Measurements from ENCODE around the gene MYMX.
A peak's percentile ranks its signal among the peaks of the same experiment; 100 is the strongest.

Gene MYMX

DNA sequence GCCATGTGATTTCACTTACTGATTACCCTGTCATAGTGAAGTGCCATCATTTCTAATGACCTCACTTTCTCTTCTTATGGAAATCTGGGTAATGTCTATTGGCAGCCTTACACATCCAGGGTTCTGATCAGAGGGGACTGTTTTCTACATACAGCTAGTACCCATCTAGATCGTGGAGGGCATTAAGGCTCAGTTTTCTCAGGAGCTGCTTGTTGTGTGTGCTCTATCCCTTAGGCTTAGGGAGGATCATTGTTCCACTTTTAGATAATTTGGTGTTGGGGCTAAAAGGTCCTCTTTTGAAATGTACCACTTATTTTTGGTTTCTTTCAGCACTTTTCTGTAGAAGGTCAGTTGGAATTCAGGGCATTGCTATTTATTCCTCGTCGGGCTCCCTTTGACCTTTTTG is 34.0 kb downstream of the MYMX start:
- DNase-seq (ENCODE audit: low read depth in 2 of 2), result no peak

GRCh38 chr6:44251576-44252524 is 35.1 kb downstream of the MYMX start:
- no peak for DNase-seq (ENCODE audit: low read depth in 2 of 2)

GRCh38 chr6:44253307-44254101 is 36.8 kb downstream of the MYMX start:
- DNase-seq (ENCODE audit: low read depth in 2 of 2), result no peak

DNA sequence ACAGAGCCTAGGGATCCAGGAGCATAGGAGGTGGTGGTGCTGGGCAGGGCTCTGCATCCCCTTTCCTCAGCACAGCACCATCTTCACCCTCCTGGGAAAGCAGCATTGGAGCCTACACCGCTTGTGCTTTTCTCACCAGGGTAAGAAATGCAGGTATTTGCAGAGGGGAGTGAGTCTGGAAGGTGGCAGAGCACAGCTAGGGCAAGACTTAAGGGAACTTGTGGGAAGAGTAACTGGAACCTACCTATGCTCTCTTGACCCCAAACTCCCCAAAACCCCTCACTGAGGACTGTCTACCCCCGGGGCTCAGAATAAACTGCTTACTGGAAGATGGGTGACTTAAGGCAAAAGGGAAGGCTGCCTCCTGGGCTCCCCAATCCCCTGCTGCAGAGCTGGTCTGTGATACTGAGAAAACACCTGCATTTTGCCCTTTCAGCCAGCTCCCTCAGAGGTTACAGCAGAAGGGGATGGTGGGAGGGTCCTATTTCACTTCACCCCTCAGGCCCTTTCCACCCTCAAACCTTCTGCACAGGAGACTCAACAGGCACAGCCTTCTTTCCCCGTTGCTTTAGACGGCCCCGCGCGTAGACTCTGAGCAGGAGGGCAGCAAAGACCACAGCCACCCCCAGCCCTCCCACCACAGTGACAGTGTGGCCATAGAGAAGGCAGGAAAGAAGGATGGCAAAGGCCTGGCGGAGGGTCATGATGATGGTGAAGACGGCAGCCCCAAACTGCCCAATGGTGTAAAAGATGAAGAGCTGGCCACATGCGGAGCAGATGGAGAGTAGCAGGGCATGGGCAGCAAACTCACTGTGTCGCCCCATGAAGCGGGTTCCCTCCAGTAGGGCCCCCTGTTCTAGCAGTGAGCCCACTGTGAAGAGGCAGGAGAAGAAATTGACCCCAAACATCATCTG is 37.7 kb downstream of the MYMX start:
- no peak for DNase-seq (ENCODE audit: low read depth in 2 of 2)

DNA sequence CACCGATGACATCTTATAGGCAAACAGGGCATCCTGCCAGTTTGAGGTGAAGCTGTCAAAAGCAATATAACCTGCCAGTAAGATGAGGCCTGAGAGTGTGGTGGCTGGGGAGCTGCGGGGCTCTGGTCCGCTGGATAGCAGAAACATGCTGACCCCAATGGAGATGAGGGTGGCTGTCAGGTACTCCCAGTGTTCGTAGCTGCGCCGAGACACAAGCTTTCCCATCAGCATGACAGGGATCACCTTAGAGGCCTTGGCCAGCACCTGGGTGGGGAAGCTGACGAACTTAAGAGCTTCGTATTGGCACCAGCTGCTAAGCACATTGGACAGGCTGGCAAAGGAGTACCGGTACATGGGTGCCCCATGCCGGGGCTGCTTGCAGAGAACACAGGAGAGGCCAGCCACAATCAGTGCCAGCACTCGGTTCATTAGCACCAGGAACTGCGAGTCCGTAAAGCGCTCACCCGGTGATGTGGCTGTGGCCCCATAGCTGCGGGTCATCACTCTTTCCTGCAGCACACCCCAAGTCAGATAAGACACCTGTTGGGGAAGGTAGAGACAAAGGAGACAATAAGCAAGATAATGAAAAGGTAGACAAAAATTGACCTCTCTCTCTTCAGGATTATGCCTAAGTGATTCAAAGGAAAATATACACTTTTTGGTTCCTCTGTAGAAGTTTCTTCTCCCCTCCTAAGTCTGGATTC is 38.5 kb downstream of the MYMX start:
- DNase-seq (ENCODE audit: low read depth in 2 of 2), result no peak

- DNase-seq (ENCODE audit: low read depth in 2 of 2), result no peak
Measured at GRCh38 chr6:44255871-44256774, 39.4 kb downstream of the MYMX start.

DNA sequence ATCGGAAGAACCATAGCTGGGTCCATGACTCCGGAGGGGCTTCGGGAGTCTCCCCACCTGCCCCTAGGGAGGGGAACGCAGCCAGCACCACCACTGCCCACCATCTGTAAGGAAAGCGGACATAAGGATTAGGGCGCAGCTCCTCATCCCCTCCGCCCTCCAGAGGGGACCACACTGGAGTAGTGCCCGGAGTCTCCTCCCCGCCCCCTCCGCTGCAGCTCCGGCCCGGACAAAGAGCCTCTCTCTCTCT is 40.0 kb downstream of the MYMX start:
- no peak for DNase-seq (ENCODE audit: low read depth in 2 of 2)

DNA sequence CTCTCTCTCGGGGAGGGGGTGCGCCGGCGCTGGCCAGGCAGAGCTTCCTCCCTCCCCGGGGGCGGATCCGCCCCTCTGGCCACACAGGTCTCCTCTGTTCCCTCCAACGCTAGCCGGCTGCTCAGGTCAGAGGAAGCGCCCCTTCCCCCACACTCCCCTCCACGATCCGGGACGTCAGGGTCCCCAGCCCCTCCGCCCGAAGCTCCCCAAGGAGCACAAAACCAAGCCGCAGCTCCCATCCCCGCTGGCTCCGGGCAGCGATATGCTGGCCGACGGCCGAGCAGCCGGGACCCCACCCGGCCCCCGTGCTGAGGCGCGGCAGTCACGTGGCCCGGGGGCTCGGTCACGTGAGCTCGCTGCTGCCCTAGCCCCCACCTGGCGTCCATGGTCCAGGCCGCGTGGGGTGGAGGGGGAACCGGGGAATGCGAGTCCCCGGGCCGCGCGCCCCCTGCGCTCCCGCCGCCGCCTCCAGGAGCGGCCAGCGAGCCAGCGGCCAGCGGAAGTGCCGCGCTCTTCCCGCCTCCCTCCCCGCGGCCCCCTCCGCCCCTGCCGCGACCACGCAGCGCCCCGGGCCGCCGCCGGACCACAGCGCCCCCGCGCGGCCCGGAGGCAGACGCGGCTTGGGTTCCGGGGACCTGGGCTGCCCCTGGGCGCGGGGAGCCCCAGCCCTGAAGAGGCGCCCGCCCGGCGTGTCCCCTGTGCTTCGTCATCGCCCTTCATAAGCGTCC is 40.5 kb downstream of the MYMX start, which contains the start of gene SLC35B2:
Gene SLC35B2, minus strand, starts transcription at position 504 of the 728 bp plus-strand sequence. Its CDS starts 118 bp downstream, at position 386.
- peak in 1 of 2 experiments; percentile 33 for DNase-seq (ENCODE audit: low read depth in 2 of 2)

DNA sequence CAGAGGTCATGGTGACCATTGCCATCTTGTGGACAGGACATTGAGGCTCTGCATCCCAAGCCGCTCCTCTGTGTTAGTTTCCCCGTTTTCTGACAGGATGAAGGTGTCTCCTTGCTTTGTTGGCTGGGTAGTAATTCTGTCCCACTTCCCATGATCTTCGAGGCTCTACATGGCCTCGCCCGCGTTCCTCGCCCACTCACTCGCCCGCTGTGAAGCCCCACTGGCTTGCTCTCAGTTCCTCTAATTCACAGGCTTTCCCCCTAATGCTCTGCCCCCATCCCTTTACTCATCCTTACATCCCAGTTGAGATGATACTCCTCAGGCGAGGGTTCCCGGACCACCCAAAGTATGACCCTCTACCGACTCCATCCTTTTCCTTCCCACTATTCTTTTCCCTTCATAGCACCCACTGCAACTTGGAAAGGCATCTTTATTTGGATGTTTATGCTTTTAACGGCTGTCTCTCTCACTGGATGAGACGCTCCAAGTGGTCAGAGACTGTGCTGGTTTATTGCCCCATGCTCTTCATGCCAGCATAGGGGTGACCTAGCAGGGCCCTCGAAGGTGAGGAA is 41.1 kb downstream of the MYMX start:
- DNase-seq (ENCODE audit: low read depth in 2 of 2), result no peak

- DNase-seq (ENCODE audit: low read depth in 2 of 2), result no peak
Measured at GRCh38 chr6:44258325-44258863, 41.7 kb downstream of the MYMX start.

DNA sequence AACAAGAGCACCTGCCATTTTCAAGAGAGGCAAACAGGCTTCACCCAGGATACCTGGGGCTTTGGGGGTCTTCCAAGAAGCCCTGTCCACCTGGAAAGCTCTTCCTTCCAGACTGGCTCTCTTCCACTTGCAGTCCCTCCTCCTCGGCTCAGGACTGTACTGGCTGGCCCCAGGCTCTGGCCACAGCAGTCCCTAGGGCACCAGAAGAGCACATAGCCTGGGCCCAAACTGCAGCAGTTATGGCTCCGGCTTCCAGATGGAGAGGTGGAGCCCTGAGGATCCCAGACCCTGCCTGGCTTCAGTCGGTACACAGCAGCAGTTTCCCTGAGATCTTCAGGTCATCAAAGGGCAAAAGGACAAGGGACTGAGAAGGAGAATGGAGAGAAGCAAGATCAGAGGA is 42.2 kb downstream of the MYMX start:
- no peak for DNase-seq (ENCODE audit: low read depth in 2 of 2)

- no peak for DNase-seq (ENCODE audit: low read depth in 2 of 2)
Measured at GRCh38 chr6:44260011-44260410, 43.3 kb downstream of the MYMX start.

DNA sequence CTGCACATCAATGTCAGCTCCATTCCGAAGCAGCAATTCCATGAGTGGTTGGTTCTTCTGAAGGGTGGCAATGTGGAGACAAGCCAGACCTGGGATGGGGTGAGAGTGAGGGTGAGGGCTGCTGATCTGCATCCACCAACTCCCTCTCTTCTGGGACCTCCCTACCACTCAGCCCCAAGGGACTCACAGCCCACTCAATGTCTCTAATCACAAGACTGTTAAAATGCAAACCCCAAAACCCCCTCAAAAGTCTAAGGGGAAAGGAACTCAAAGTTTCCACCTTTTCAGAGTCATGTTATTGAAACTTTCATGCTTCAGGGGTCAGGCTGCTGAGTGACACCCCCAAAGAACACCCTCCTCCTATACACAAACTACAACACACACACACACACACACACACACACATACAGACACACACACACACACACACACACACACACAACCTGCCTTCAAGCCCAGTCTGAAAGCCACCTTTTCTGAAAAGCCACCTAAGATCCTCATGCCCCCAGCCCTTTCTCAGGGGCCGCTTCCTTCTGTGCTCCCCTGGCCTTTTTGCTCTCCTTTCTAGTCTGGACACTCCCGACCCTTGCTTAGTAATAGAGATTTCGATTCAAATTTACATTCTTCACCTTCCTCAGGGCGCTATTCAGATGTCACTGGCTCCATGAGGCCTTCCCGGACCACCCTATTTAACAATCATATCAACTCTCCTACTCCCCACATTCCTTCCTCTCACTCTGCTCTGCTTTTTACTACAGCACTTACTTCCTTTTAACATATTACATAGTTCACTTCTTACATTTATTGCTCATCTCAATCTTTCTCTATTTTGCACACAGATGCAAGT is 43.9 kb downstream of the MYMX start:
- DNase-seq (ENCODE audit: low read depth in 2 of 2), result no peak

- DNase-seq (ENCODE audit: low read depth in 2 of 2), result no peak
Measured at GRCh38 chr6:44261581-44261980, 44.9 kb downstream of the MYMX start.

GRCh38 chr6:44262467-44263353 is 46.0 kb downstream of the MYMX start:
- no peak for DNase-seq (ENCODE audit: low read depth in 2 of 2)

- DNase-seq (ENCODE audit: low read depth in 2 of 2), result no peak
Measured at GRCh38 chr6:44263354-44264100, 46.8 kb downstream of the MYMX start.
